GM23248 (cell line): ENCODE data around the gene XXYLT1.

ENCODE experiments used
- EZH2 ChIP-seq: fragments of 200-600 bp; sonication (generic); IDR thresholded peaks from 2 replicates; pipeline ENCODE4 v1.6.1; 2018; ENCODE audit warnings: antibody characterized with exemption, mild to moderate bottlenecking; ENCODE audit not compliant: insufficient read depth, poor library complexity, severe bottlenecking
- EZH2phosphoT487 ChIP-seq: fragments of 200-600 bp; sonication (generic); IDR thresholded peaks from 2 replicates; pipeline ENCODE4 v1.6.1; 2018; ENCODE audit warnings: antibody characterized with exemption, moderate library complexity, mild to moderate bottlenecking, low read depth; ENCODE audit not compliant: insufficient read depth

- TF ChIP-seq EZH2 = no peak
- TF ChIP-seq EZH2phosphoT487 = no peak
Measured at GRCh38 chr3:195151402-195151801, 119.6 kb downstream of the XXYLT1 start.
